Esophagus (tissue), 2 donors: ENCODE results near the gene NYNRIN. TPM values are rescaled to one million over a fixed set of nuclear protein-coding genes. Genes with fewer than 3 reads are reported as not detected.
"Not testable (repeated sequence)": the region's sequence is repeated elsewhere in the genome, so short reads cannot be mapped to it uniquely, and the experiment has no call there.

Experiments used
- H3K27ac ChIP-seq, 2 donors: one replicate each; pipeline ENCODE4 v1.5.1; 2013; ENCODE audit warnings: low read depth in 2 of 2, mild to moderate bottlenecking in 2 of 2, inconsistent platforms in 1 of 2, low read length in 1 of 2, moderate library complexity in 1 of 2
- H3K27me3 ChIP-seq, 2 donors: one replicate each; pipeline ENCODE4 v1.6.1; 2013; ENCODE audit warnings: low read length in 2 of 2, control low read depth in 1 of 2, mild to moderate bottlenecking in 1 of 2; ENCODE audit not compliant: insufficient read depth in 2 of 2, control insufficient read depth in 1 of 2
- H3K36me3 ChIP-seq, 2 donors: one replicate each; pipeline ENCODE4 v1.6.1; 2013; ENCODE audit warnings: low read length in 1 of 2; ENCODE audit not compliant: control insufficient read depth in 2 of 2, insufficient read depth in 2 of 2
- H3K4me1 ChIP-seq, 2 donors: one replicate each; pipeline ENCODE4 v1.6.1; 2013; ENCODE audit warnings: low read length in 1 of 2; ENCODE audit not compliant: control insufficient read depth in 2 of 2, insufficient read depth in 2 of 2
- H3K4me3 ChIP-seq, 2 donors: one replicate each; pipeline ENCODE4 v1.5.1; 2013; ENCODE audit warnings: low read length in 2 of 2, mild to moderate bottlenecking in 2 of 2, low read depth in 1 of 2, moderate library complexity in 1 of 2
- H3K9me3 ChIP-seq, 2 donors: one replicate each; pipeline ENCODE4 v1.6.1; 2013; ENCODE audit warnings: mild to moderate bottlenecking in 2 of 2, low read depth in 1 of 2, low read length in 1 of 2, moderate library complexity in 1 of 2; ENCODE audit not compliant: control insufficient read depth in 2 of 2, insufficient read depth in 1 of 2
- WGBS, 2 donors: extraction: QIAGEN DNeasy Blood & Tissue Kit; methylation state at CpG; one replicate each; pipeline ENCODE4 v1.1.7; 2013; 5-methylcytosine and 5-hydroxymethylcytosine counted together
- polyA plus RNA-seq, 2 donors: library from polyadenylated mRNA; stranded (reverse); fragments of 200-250 nt; gene quantifications; one replicate each; pipeline ENCODE4 v1.2.3, GENCODE V29; 2013
- donor health status: healthy with polysubstance abuse.
- donor health status: Bipolar disorder and iron deficiency.

The NYNRIN gene
- polyA plus RNA-seq: 1 to 10 TPM; 4.8 to 5.6 TPM

DNA sequence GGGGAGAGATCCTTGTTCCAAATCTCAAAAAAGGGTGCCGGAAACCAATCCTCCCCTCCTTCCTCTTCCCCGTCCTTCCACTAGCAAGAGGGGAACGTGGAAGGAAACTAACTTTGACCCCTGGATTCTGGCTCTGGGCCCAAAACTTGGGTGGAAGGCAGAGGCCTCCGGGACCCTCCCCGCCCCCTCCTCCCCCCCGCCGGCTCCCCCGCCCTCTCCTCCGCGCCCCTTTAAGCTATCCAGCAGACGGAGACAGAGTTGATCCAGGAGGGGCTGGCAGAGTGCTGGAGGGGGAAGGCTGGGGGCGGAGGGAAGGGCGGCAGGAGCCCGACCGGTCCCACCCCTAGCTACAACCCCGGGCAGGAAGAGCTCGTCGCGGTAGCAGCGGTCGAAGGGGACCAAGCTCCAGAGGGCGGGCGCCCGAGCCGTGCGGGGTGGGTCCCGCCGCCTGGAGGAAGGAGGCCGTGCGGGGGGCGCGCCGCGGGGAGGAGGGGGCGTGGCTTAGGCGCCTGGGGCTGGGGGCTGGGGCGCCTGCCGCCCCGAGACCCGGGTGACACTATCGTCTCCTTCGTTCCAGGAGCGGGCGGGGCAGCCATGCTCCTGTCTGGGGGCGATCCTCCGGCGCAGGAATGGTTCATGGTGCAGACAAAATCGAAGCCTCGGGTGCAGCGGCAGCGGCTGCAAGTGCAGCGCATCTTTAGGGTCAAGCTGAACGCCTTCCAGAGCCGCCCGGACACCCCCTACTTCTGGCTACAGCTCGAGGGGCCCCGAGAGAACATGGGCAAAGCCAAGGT is at the start of gene NYNRIN:
NYNRIN (plus strand) TSS at position 351 of the 794 bp plus-strand sequence; CDS start at position 595, 244 bp downstream.
- 2% methylated on average over 40 to 55 of the region's 57 CpGs for WGBS, 2 donors
- Histone ChIP-seq H3K27me3 (no peaks in the 10 kb centered on the region), H3K4me3 (peak within 1 kb of the TSS; percentile 54 to 66), H3K27ac (peak within 1 kb of the TSS; percentile 87 to 90), H3K4me1 (peaks cover 15 to 30% of the 10 kb centered on the region in 2 donors), H3K9me3 (no peaks in the 10 kb centered on the region), H3K36me3 (no peaks in the 10 kb centered on the region)

DNA sequence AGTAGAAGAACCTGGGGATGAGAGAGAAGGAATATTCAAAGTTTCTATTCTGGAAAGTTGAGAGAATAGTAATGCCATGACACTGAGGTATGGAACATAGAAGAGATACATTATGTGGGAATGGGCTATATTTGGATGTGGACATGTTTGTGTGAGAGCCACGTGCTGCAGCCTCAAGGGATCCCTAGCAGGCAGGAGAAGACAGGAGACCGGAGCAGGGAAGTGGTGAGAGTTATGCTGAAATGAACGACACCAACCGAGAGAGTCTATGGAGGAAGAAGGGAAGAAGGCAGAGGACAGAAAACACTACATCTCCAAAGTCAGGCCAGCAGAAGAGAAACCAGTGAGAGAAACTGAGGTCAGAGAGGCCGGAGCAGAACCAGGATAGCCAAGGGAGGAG is 49.1 kb upstream of the NYNRIN start:
- 75 to 80% methylated on average over 5 of the region's 5 CpGs for WGBS, 2 donors
- Histone ChIP-seq H3K4me3 (no peak overlapping the region), H3K36me3 (no peaks in the 10 kb centered on the region), H3K4me1 (peaks cover 0 to 3% of the 10 kb centered on the region in 2 donors), H3K27me3 (no peaks in the 10 kb centered on the region), H3K9me3 (no peaks in the 10 kb centered on the region), H3K27ac (no peak overlapping the region)

- peaks cover 0 to 3% of the 10 kb centered on the region in 2 donors for H3K4me1 ChIP-seq
- H3K4me3 ChIP-seq: no peak overlapping the region
- H3K27ac ChIP-seq: no peak overlapping the region
- WGBS, 2 donors: 15 to 31% methylated on average over 4 of the region's 4 CpGs
- no peaks in the 10 kb centered on the region for H3K36me3 ChIP-seq
- H3K9me3 ChIP-seq: no peaks in the 10 kb centered on the region
- H3K27me3 ChIP-seq: no peaks in the 10 kb centered on the region
Measured at GRCh38 chr14:24351517-24351916, 47.3 kb upstream of the NYNRIN start.

DNA sequence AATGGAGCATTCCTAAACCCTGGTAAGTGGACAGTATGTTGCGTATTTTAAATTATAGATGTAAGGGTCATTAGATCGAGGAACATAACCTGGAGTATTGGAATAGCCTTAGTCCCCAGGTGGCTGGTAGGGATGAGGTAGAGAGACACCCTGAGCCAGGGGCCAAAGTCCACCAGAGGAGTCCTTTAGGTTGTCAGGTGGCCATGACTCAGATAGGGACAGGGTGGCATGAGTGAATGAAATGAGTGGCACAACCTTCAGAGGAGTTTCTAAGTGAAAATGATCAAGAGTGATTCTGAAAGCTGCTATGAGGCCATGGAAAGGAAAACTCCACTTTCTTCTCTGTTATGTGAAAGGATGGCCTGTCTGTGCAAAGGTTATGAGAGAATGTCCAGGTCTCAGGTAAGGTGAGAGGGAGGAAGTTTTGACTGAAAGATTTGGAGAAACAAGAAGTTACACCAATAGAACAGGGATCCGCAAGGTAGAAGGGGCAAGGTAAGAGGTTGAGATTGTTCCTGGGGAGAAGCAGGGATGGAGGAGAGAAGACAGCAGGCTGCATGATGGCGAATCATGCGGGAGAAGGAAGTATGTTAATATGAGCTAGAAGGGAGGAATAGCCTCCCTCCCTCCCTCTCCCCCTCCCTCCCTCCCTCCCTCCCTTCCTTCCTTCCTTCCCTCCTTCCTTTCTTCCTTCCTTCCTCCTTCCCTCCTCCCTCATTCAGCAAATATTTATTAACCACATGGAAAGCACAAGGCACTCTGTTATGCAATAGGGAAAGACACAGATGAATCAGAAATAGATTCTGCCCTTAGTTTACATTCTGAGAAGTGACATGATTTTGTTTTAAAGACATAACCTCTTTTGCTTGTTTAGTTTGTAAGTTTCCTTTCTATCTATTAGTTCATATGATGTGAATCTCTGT is 45.0 kb upstream of the NYNRIN start:
- H3K4me1 ChIP-seq: peaks cover 0 to 3% of the 10 kb centered on the region in 2 donors
- H3K27me3 ChIP-seq: no peaks in the 10 kb centered on the region
- 66 to 86% methylated on average over 5 of the region's 5 CpGs for WGBS, 2 donors
- H3K4me3 ChIP-seq: no peak overlapping the region
- no peak overlapping the region for H3K27ac ChIP-seq
- no peaks in the 10 kb centered on the region for H3K9me3 ChIP-seq
- H3K36me3 ChIP-seq: no peaks in the 10 kb centered on the region

GRCh38 chr14:24354482-24354825 is 44.3 kb upstream of the NYNRIN start:
- not testable (repeated sequence) for H3K27me3 ChIP-seq, H3K9me3 ChIP-seq, H3K4me1 ChIP-seq, H3K4me3 ChIP-seq, H3K36me3 ChIP-seq
- WGBS, 2 donors: 74 to 76% methylated on average over 3 of the region's 3 CpGs
- H3K27ac ChIP-seq: peak overlapping the region in 1 of 2 donors; percentile 22

GRCh38 chr14:24355009-24355408 is 43.8 kb upstream of the NYNRIN start:
- H3K4me1 ChIP-seq: peaks cover 0 to 3% of the 10 kb centered on the region in 2 donors
- no peaks in the 10 kb centered on the region for H3K9me3 ChIP-seq
- H3K4me3 ChIP-seq: no peak overlapping the region
- WGBS, 2 donors: 89 to 94% methylated on average over 7 of the region's 7 CpGs
- no peaks in the 10 kb centered on the region for H3K27me3 ChIP-seq
- H3K27ac ChIP-seq: no peak overlapping the region
- no peaks in the 10 kb centered on the region for H3K36me3 ChIP-seq

- WGBS, 2 donors: 92 to 95% methylated on average over 4 of the region's 4 CpGs
Measured at GRCh38 chr14:24356208-24356607, 42.6 kb upstream of the NYNRIN start.

GRCh38 chr14:24360281-24360680 is 38.5 kb upstream of the NYNRIN start:
- Histone ChIP-seq H3K4me1 (no peaks in the 10 kb centered on the region), H3K4me3 (no peak overlapping the region), H3K9me3 (no peaks in the 10 kb centered on the region), H3K27me3 (no peaks in the 10 kb centered on the region), H3K36me3 (no peaks in the 10 kb centered on the region), H3K27ac (no peak overlapping the region)
- 89 to 99% methylated on average over 3 of the region's 3 CpGs for WGBS, 2 donors

More at GRCh38 chr14:24356208-24356607, 42.6 kb upstream of the NYNRIN start:
- no peaks in the 10 kb centered on the region for H3K27me3 ChIP-seq
- no peaks in the 10 kb centered on the region for H3K36me3 ChIP-seq
- H3K4me1 ChIP-seq: peaks cover 0 to 3% of the 10 kb centered on the region in 2 donors
- H3K27ac ChIP-seq: no peak overlapping the region
- no peaks in the 10 kb centered on the region for H3K9me3 ChIP-seq
- H3K4me3 ChIP-seq: no peak overlapping the region

DNA sequence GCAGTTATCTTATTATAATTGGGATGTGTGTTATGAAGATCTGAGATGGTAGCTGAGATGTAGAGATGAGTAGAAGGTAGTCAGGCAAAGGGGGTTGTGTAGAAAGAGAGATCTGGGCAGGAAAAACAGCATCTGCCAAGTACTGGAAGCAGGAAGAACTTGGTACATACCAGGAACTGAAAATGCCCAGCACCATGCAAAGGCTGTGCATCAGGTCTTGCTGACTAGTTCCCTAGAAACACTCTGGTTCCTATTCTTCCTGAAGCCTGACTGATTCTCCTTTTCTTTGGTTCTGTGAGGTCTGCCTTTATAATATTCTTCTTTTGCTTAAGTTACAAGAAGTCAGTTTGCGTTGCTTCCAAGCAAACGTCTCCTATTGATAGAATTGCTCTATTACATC is 37.5 kb upstream of the NYNRIN start:
- H3K27me3 ChIP-seq: no peaks in the 10 kb centered on the region
- no peak overlapping the region for H3K4me3 ChIP-seq
- no peaks in the 10 kb centered on the region for H3K36me3 ChIP-seq
- H3K27ac ChIP-seq: no peak overlapping the region
- H3K4me1 ChIP-seq: no peaks in the 10 kb centered on the region
- H3K9me3 ChIP-seq: no peaks in the 10 kb centered on the region
- WGBS, 2 donors: 76 to 81% methylated on average over 2 of the region's 2 CpGs
